H1 (cell line): ENCODE results near the gene TEK. TPM values are rescaled to one million over a fixed set of nuclear protein-coding genes. Genes with fewer than 3 reads are reported as not detected.

Experiments
- CTCF ChIA-PET: fragments of 300-600 bp; sonication (Branson Sonifier 250); formaldehyde crosslinking; loops from one replicate; lab custom pipeline; 2021; ENCODE audit not compliant: partially characterized antibody; lab: Charles Lee
- POLR2A ChIA-PET: fragments of 300-600 bp; sonication (Branson Sonifier 250); formaldehyde crosslinking; loops from one replicate; lab custom pipeline; 2021; ENCODE audit warnings: inconsistent platforms; ENCODE audit not compliant: partially characterized antibody; lab: Charles Lee
- DNase-seq, 2 experiments: peaks; one replicate each; pipeline versions ENCODE4 v3.0.0 to v3.0.0-alpha.2; 2010 to 2022; ENCODE audit warnings: low spot score in 2 of 2, low read depth in 1 of 2, mixed read lengths in 1 of 2
- FAIRE-seq: peaks from 2 replicates; lab custom pipeline; 2011; peaks lifted over from hg19 to GRCh38; lab: Jason Lieb, UNC
- H2AFZ ChIP-seq: 2 replicates; pipeline ENCODE4 v1.8.1; 2012; ENCODE audit warnings: low read length, inconsistent platforms
- H2AK5ac ChIP-seq: 2 replicates; pipeline ENCODE4 v1.6.1; 2013; ENCODE audit warnings: low read depth, low read length
- H2BK120ac ChIP-seq: replicated peaks from 2 replicates; pipeline ENCODE3; 2013; ENCODE audit warnings: low read depth, low read length, inconsistent platforms
- H2BK12ac ChIP-seq: 2 replicates; pipeline ENCODE4 v1.6.1; 2013; ENCODE audit warnings: low read depth, low read length
- H2BK15ac ChIP-seq: 2 replicates; pipeline ENCODE4 v1.6.1; 2013; ENCODE audit warnings: low read length
- H2BK20ac ChIP-seq: 2 replicates; pipeline ENCODE4 v1.6.1; 2013; ENCODE audit warnings: low read length
- H2BK5ac ChIP-seq: 2 replicates; pipeline ENCODE4 v1.6.1; 2013; ENCODE audit warnings: low read depth, low read length
- H3K14ac ChIP-seq: 2 replicates; pipeline ENCODE4 v1.6.1; 2013; ENCODE audit warnings: inconsistent platforms; ENCODE audit not compliant: insufficient read length
- H3K18ac ChIP-seq: 2 replicates; pipeline ENCODE4 v1.6.1; 2013; ENCODE audit warnings: low read length; ENCODE audit errors: extremely low read depth
- H3K23ac ChIP-seq: 2 replicates; pipeline ENCODE4 v1.6.1; 2013; ENCODE audit warnings: inconsistent platforms; ENCODE audit not compliant: insufficient read length
- H3K23me2 ChIP-seq: 2 replicates; pipeline ENCODE4 v1.6.1; 2013; ENCODE audit warnings: low read depth, low read length
- H3K27ac ChIP-seq: 2 replicates; pipeline ENCODE4 v1.6.1; 2011; ENCODE audit warnings: low read depth, low read length, inconsistent platforms
- H3K27me3 ChIP-seq, 4 experiments: replicated peaks in 1 of 4; 1 replicate in 1 of 4; 2 replicates in 3 of 4; pipeline versions ENCODE4 v1.6.1 to v1.8.1; 2011 to 2013; ENCODE audit warnings: low read length in 3 of 4, mild to moderate bottlenecking in 3 of 4, inconsistent platforms in 2 of 4, mixed read lengths in 2 of 4, moderate library complexity in 1 of 4; ENCODE audit not compliant: control insufficient read depth in 3 of 4, insufficient read depth in 3 of 4; ENCODE audit errors: extremely low read depth in 1 of 4
- H3K36me3 ChIP-seq, 4 experiments: 2 replicates each; pipeline versions ENCODE4 v1.6.1 to v1.8.1; 2011 to 2013; ENCODE audit warnings: mild to moderate bottlenecking in 4 of 4, low read length in 3 of 4, moderate library complexity in 2 of 4, control low read depth in 1 of 4, inconsistent platforms in 1 of 4; ENCODE audit not compliant: insufficient read depth in 4 of 4, control insufficient read depth in 2 of 4
- H3K4ac ChIP-seq: replicated peaks from 2 replicates; pipeline ENCODE3; 2013; ENCODE audit warnings: low read length, low read depth, mixed read lengths, inconsistent platforms; ENCODE audit not compliant: insufficient read length
- H3K4me1 ChIP-seq, 4 experiments: replicated peaks in 1 of 4; 1 replicate in 1 of 4; 2 replicates in 3 of 4; pipeline versions ENCODE4 v1.6.1 to v1.8.1; 2011 to 2013; ENCODE audit warnings: low read length in 3 of 4, inconsistent platforms in 2 of 4, mixed read lengths in 1 of 4; ENCODE audit not compliant: insufficient read depth in 4 of 4, control insufficient read depth in 3 of 4
- H3K4me2 ChIP-seq, 2 experiments: 2 replicates each; pipeline versions ENCODE4 v1.6.1 to v1.8.1; 2011 to 2013; ENCODE audit warnings: low read depth in 2 of 2, low read length in 2 of 2, control low read depth in 1 of 2, inconsistent platforms in 1 of 2, mild to moderate bottlenecking in 1 of 2; ENCODE audit not compliant: insufficient read depth in 1 of 2
- H3K4me3 ChIP-seq, 4 experiments: fragments of 200-600, 300-600 bp in 1 of 4; sonication (generic), shearing (Covaris generic), sonication (Bioruptor Twin) in 1 of 4; 2 replicates each; pipeline versions ENCODE4 v1.5.1 to v1.8.1; 2011 to 2016; ENCODE audit warnings: low read length in 4 of 4, low read depth in 3 of 4, control low read depth in 2 of 4, inconsistent platforms in 2 of 4, mild to moderate bottlenecking in 2 of 4, mixed read lengths in 1 of 4, moderate library complexity in 1 of 4; ENCODE audit not compliant: insufficient read depth in 2 of 4; ENCODE audit errors: extremely low read depth in 1 of 4
- H3K56ac ChIP-seq: replicated peaks from 2 replicates; pipeline ENCODE3; 2013; ENCODE audit warnings: low read depth, mild to moderate bottlenecking, mixed read lengths, low read length, inconsistent platforms; ENCODE audit not compliant: insufficient read length
- H3K79me1 ChIP-seq: 2 replicates; pipeline ENCODE4 v1.6.1; 2013; ENCODE audit warnings: low read depth, low read length, control low read depth
- H3K79me2 ChIP-seq, 2 experiments: 2 replicates each; pipeline versions ENCODE4 v1.6.1 to v1.8.1; 2012 to 2013; ENCODE audit warnings: low read length in 2 of 2, mild to moderate bottlenecking in 2 of 2, inconsistent platforms in 1 of 2; ENCODE audit not compliant: insufficient read depth in 2 of 2, control insufficient read depth in 1 of 2
- H3K9ac ChIP-seq, 4 experiments: replicated peaks in 1 of 4; 1 replicate in 1 of 4; 2 replicates in 3 of 4; pipeline versions ENCODE4 v1.6.1 to v1.8.1; 2011 to 2013; ENCODE audit warnings: low read depth in 3 of 4, low read length in 3 of 4, control low read depth in 2 of 4, mild to moderate bottlenecking in 2 of 4, moderate library complexity in 2 of 4, inconsistent platforms in 1 of 4; ENCODE audit errors: extremely low read depth in 1 of 4
- H3K9me3 ChIP-seq, 2 experiments: 2 replicates each; pipeline versions ENCODE4 v1.6.1 to v1.8.1; 2012 to 2013; ENCODE audit warnings: mild to moderate bottlenecking in 2 of 2, moderate library complexity in 2 of 2, control low read depth in 1 of 2, inconsistent platforms in 1 of 2, low read depth in 1 of 2, low read length in 1 of 2, mixed read lengths in 1 of 2; ENCODE audit not compliant: insufficient read depth in 2 of 2
- H4K20me1 ChIP-seq, 2 experiments: replicated peaks in 1 of 2; 2 replicates each; pipeline versions ENCODE3 to v1.8.1; 2011 to 2013; ENCODE audit warnings: inconsistent platforms in 2 of 2, low read length in 2 of 2, mild to moderate bottlenecking in 1 of 2; ENCODE audit not compliant: insufficient read depth in 2 of 2, control insufficient read depth in 1 of 2
- H4K5ac ChIP-seq: 2 replicates; pipeline ENCODE4 v1.6.1; 2013; ENCODE audit warnings: low read length, low read depth, mixed read lengths, inconsistent platforms; ENCODE audit not compliant: insufficient read length
- H4K8ac ChIP-seq: 2 replicates; pipeline ENCODE4 v1.8.0; 2013; ENCODE audit warnings: mild to moderate bottlenecking, moderate library complexity, low read length, inconsistent platforms; ENCODE audit not compliant: insufficient read depth; ENCODE audit errors: extremely low read depth
- H4K91ac ChIP-seq: replicated peaks from 2 replicates; pipeline ENCODE3; 2013; ENCODE audit warnings: low read length, mixed read lengths, inconsistent platforms; ENCODE audit not compliant: insufficient read length
- CEBPB ChIP-seq: IDR thresholded peaks from 2 replicates; pipeline ENCODE4 v1.6.1; 2012; ENCODE audit warnings: low read depth, low read length
- EZH2 ChIP-seq: fragments of 200-600 bp; sonication (generic); IDR thresholded peaks from 2 replicates; pipeline ENCODE4 v1.7.1; 2012; ENCODE audit warnings: low read depth, mild to moderate bottlenecking, moderate library complexity, low read length, inconsistent platforms; ENCODE audit not compliant: severe bottlenecking
- GABPA ChIP-seq: IDR thresholded peaks from 2 replicates; pipeline ENCODE4 v1.6.1; 2011; ENCODE audit warnings: mild to moderate bottlenecking, low read length, moderate library complexity, borderline replicate concordance; ENCODE audit not compliant: insufficient read depth
- GTF2F1 ChIP-seq: IDR thresholded peaks from 2 replicates; pipeline ENCODE4 v1.6.1; 2012; ENCODE audit warnings: low read depth, low read length, improper control_type of control experiment, borderline replicate concordance
- JUN ChIP-seq: IDR thresholded peaks from 2 replicates; pipeline ENCODE4 v1.6.1; 2011; ENCODE audit warnings: low read depth, mild to moderate bottlenecking, improper control_type of control experiment, low read length
- RFX5 ChIP-seq: IDR thresholded peaks from 2 replicates; pipeline ENCODE4 v1.6.1; 2011; ENCODE audit warnings: low read depth, low read length, improper control_type of control experiment, borderline replicate concordance
- SIRT6 ChIP-seq: IDR thresholded peaks from one replicate; pipeline ENCODE4 v1.7.1; 2012; ENCODE audit warnings: low read length, inconsistent platforms
- SRF ChIP-seq: IDR thresholded peaks from 2 replicates; pipeline ENCODE4 v1.6.1; 2011; ENCODE audit warnings: mild to moderate bottlenecking, low read depth, low read length, moderate library complexity
- TCF12 ChIP-seq: IDR thresholded peaks from 2 replicates; pipeline ENCODE4 v1.6.1; 2011; ENCODE audit warnings: low read depth, mild to moderate bottlenecking, low read length
- WGBS, 2 experiments: shearing (Covaris generic) in 1 of 2; methylation state at CpG; one replicate each; pipeline versions ENCODE4 v1.1.6 to v1.1.7; 2013 to 2015; ENCODE audit warnings: low lambda C conversion rate in 2 of 2, mixed read lengths in 2 of 2, inconsistent platforms in 1 of 2, low coverage in 1 of 2, missing lambda C conversion rate in 1 of 2; ENCODE audit not compliant: insufficient replicate concordance in 2 of 2, insufficient coverage in 1 of 2, insufficient read length in 1 of 2; ENCODE audit errors: extremely low coverage in 1 of 2, missing lambda C conversion rate in 1 of 2; 5-methylcytosine and 5-hydroxymethylcytosine counted together
- polyA plus RNA-seq, 7 experiments: library from polyadenylated mRNA; depleted of rRNA in 3 of 7; stranded (reverse) in 5 of 7; unstranded in 2 of 7; fragments of >200 nt in 5 of 7; fragments of 200-250 nt in 2 of 7; gene quantifications; 1 replicate in 5 of 7; 2 replicates in 1 of 7; 4 replicates in 1 of 7; pipeline versions ENCODE4 v1.2.1 to v1.2.3, GENCODE V29; 2011 to 2013; ENCODE audit warnings: missing spikeins in 2 of 7, mixed read lengths in 2 of 7
- total RNA-seq: library from RNA; stranded (reverse); fragmentation: NEBNext Ultra II Directional; extraction: Animal tissue kit (Norgen Biotek cat#: 25700); gene quantifications from 2 replicates; pipeline ENCODE4 v1.2.1, GENCODE V29; 2021

Gene TEK
- total and polyA plus RNA-seq, 2 of the 8 experiments (the other 6 are each of a cell fraction or from before 2014, with no cell fraction given): 11.0 to 35.8 TPM

GRCh38 chr9:27273186-27273585 lies 164.2 kb downstream of the TEK start:
- H3K27me3 ChIP-seq: no peaks in the 10 kb centered on the region
- no peaks in the 10 kb centered on the region for H4K20me1 ChIP-seq
- H2BK120ac ChIP-seq: no peak overlapping the region
- no peaks in the 10 kb centered on the region for H3K9me3 ChIP-seq
- FAIRE-seq (no peak), DNase-seq (no peak)
- H3K23me2 ChIP-seq: no peaks in the 10 kb centered on the region
- H3K79me2 ChIP-seq: no peaks in the 10 kb centered on the region
- no peak overlapping the region for H4K5ac ChIP-seq
- H2BK20ac ChIP-seq: no peak overlapping the region
- H2BK15ac ChIP-seq: no peak overlapping the region
- H3K4me2 ChIP-seq: no peak overlapping the region
- H3K36me3 ChIP-seq: no peaks in the 10 kb centered on the region
- no peak overlapping the region for H2BK12ac ChIP-seq
- H3K4ac ChIP-seq: no peak overlapping the region
- no peak overlapping the region for H2AFZ ChIP-seq
- ChIA-PET CTCF (interaction anchor here (0.7 to 4.5 kb wide), 5 partner anchors 12 to 550 kb away, joined by 3 to 22 read pairs (median 3); no protein-coding TSS in a partner anchor), POLR2A (no interaction called here)
- no peaks in the 10 kb centered on the region for H3K79me1 ChIP-seq
- no peak overlapping the region for H3K23ac ChIP-seq
- H4K91ac ChIP-seq: no peak overlapping the region
- no peak overlapping the region for H2AK5ac ChIP-seq
- H3K56ac ChIP-seq: no peak overlapping the region
- no peak overlapping the region for H2BK5ac ChIP-seq
- H3K4me3 ChIP-seq: no peak overlapping the region
- no peak overlapping the region for H3K14ac ChIP-seq
- no peaks in the 10 kb centered on the region for H3K4me1 ChIP-seq
- no peak for TF ChIP-seq EZH2
- TF ChIP-seq JUN: no peak
- TF ChIP-seq GABPA: no peak
- no peak for TF ChIP-seq SIRT6
- no peak for TF ChIP-seq RFX5
- no peak for TF ChIP-seq GTF2F1
- TF ChIP-seq SRF: no peak
- no peak for TF ChIP-seq CEBPB
- TF ChIP-seq TCF12: no peak
- TF ChIP-seq, all 59 proteins: peak for 0
- Histone ChIP-seq H3K18ac (no peak overlapping the region), H4K8ac (no peak overlapping the region), H3K9ac (no peak overlapping the region), H3K27ac (no peak overlapping the region)
- WGBS, 2 experiments: 91% methylated on average over 1 of the region's 1 CpG; no CpG with 5 or more reads in 1 of the 2 experiments
